ENCODE measurements around the gene TBL1XR1.
"Not testable (repeated sequence)": the region's sequence is repeated elsewhere in the genome, so short reads cannot be mapped to it uniquely, and the experiment has no call there.

TBL1XR1 gene

GRCh38 chr3:177182352-177182751 is 14.9 kb downstream of the TBL1XR1 start:
- DNase-seq (ENCODE audit: low read depth in 2 of 2) = no peak

- no peak for DNase-seq (ENCODE audit: low read depth in 2 of 2)
Measured at GRCh38 chr3:177181418-177181817, 15.9 kb downstream of the TBL1XR1 start.

DNA sequence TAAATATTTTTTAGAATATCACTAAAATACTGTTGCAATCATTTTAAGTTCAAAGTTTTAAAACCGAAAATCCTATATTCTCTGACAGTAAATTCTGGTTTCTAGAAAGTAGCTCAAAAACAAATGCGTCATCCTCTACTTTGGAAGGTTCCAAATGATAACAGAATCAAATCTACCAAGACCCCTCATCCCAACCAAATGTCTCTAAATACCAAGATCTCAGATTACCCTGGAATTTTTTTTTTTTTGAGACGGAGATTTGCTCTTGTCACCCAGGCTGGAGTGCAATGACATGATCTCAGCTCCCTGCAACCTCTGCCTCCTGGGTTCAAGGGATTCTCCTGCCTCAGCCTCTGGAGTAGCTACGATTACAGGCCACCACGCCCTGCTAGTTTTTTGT is 16.8 kb downstream of the TBL1XR1 start:
- no peak for DNase-seq (ENCODE audit: low read depth in 2 of 2)

DNA sequence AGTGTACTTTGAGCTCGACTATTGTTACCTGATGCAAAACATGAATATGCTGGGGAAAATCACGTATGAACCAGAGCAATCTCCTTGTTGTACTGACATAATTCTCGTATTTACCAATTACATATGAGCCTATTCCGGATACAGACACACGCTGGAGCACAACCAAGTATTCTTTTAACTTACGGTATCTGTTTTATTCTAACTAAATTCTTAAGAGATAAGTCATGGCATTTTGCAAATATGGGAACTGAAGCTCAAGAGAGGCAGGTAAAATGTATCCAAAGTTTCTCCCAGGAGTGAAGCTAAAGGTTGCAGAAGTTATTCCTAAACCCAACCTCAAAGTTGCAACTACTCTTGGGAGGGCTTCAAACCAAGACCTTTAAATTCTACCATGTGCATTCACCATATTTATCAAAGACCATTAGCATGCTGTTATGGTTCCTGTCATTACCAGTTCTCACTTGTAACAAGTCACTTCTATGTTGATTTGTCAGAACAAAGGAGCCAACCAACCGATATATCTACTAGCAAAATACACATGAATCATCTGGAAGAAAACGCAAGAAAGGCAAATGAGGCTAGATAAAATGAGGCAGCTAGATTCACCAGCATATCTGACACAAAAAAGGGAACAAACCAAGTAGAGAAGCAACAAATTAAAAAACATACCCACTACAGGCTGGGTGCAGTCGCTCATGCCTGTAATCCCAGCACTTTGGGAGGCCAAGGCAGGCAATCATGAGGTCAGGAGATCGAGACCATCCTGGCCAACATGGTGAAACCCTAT is 17.8 kb downstream of the TBL1XR1 start:
- DNase-seq (ENCODE audit: low read depth in 2 of 2) = no peak

DNA sequence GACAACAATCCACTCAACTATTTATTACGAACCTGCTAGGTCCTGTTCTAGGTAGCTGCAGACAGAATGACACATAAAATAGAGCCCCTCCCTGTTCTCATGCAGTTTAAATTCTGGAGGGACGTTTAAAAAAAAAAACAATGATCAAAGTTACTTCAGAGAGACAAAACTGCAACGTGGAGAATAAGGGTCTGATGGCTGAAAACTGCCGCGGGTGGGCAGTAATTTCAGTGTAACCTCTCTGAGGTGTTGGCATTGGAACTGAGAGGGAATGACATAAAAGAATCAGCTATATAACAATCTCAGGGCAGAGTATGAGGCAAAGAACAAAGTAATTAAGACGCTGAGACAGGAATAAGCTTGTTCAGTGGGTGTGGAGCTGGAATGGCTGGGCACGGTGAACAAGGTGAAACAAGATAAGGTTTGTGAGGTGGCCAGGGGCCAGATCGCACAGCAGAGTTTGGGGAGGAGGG is 19.5 kb downstream of the TBL1XR1 start:
- no peak for DNase-seq (ENCODE audit: low read depth in 2 of 2)

GRCh38 chr3:177174607-177175170 is 22.6 kb downstream of the TBL1XR1 start:
- DNase-seq (ENCODE audit: low read depth in 2 of 2) = no peak

GRCh38 chr3:177169936-177170722 is 27.2 kb downstream of the TBL1XR1 start:
- no peak for DNase-seq (ENCODE audit: low read depth in 2 of 2)

DNA sequence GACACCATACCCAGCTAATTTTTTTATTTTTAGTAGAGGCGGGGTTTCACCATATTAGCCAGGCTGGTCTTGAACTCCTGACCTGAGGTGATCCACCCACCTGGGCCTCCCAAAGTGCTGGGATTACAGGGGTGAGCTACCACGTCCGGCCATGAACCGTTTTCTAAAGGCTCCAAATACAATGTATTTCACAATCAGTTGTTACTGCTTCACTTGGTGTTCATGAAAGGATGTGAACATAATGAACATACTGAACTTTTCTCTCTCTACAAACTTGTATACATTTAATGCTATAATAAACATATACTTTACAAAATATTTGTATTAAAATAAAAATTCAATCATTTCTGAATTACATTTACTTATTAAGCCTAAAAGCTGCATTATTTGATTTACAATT is 28.9 kb downstream of the TBL1XR1 start:
- no peak for DNase-seq (ENCODE audit: low read depth in 2 of 2)

- DNase-seq (ENCODE audit: low read depth in 2 of 2) = no peak
Measured at GRCh38 chr3:177162742-177163141, 34.5 kb downstream of the TBL1XR1 start.

DNA sequence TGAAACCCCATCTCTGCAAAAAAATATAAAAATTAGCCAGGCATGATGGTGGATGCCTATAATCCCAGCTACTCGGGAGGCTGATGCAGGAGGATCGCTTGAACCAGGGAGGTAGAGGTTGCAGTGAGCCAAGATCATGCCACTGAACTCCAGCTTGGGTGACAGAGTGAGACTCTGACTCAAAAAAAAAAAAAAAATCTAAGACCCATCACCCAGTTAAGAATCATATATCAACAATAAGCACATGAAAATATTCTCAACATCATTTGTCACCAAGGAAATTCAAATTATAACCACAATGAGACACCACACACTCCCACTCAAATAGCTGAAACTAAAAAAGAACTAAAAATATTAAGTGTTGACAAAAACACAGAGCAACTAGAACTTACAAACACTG is 35.7 kb downstream of the TBL1XR1 start:
- not testable (repeated sequence) for DNase-seq (ENCODE audit: low read depth in 2 of 2)

- no peak for DNase-seq (ENCODE audit: low read depth in 2 of 2)
Measured at GRCh38 chr3:177158461-177158860, 38.8 kb downstream of the TBL1XR1 start.

GRCh38 chr3:177157492-177157891 is 39.8 kb downstream of the TBL1XR1 start:
- no peak for DNase-seq (ENCODE audit: low read depth in 2 of 2)

- DNase-seq (ENCODE audit: low read depth in 2 of 2) = no peak
Measured at GRCh38 chr3:177154733-177155132, 42.5 kb downstream of the TBL1XR1 start.

GRCh38 chr3:177150970-177151627 is 46.2 kb downstream of the TBL1XR1 start:
- no peak for DNase-seq (ENCODE audit: low read depth in 2 of 2)

DNA sequence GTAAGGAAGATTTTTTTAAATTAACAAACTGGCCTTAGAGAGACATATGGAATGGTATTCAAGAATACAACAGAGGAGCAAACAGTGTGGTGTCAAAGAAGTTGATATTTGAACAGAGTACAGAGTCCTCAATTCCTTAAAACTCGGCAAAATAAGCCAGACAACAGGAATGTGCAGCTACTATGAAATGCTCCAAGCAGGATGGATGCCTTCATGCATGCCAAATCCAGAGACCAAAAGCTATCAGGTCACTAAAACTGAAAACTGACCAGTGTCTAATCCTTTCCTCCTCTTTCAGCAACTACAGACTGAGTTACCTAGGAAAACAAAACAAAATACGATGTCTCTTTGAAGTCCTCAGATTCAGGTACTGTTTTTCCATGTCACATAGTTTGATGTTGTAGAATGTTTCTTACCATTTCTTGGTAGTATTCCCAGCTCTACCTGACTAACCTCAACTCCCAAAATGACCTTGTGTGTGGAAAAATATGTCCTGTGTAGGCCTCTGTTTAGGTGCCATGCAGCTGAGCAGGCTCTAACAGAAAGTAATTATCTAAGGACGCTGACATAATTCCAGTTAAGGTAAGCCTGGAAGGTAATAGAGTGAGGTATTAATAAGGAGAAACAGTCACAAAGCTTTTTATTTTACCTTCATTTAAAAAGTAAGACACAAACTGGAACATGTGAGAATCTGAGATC is 46.9 kb downstream of the TBL1XR1 start:
- DNase-seq (ENCODE audit: low read depth in 2 of 2) = no peak

GRCh38 chr3:177149106-177149505 is 48.2 kb downstream of the TBL1XR1 start:
- DNase-seq (ENCODE audit: low read depth in 2 of 2) = no peak

DNA sequence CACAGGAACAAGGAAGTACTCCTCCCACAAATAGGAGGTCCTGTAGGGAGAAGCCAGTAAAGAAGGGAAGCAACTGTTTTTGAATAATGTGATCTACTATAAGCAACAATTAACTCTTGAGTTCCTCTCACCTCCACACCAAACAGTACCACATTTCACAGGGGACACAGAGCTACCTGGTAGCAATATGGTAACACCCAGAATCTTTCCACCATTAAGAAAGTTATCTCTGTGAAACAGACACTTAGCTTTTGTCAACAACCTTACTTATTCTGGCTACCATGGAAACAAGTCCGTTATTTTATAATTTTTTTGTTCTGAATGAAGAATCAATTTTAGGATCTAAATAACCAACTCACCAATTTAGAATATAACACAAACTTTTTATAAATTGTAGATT is 49.5 kb downstream of the TBL1XR1 start:
- no peak for DNase-seq (ENCODE audit: low read depth in 2 of 2)

- DNase-seq (ENCODE audit: low read depth in 2 of 2) = no peak
Measured at GRCh38 chr3:177146646-177147045, 50.6 kb downstream of the TBL1XR1 start.

- no peak for DNase-seq (ENCODE audit: low read depth in 2 of 2)
Measured at GRCh38 chr3:177145954-177146353, 51.3 kb downstream of the TBL1XR1 start.

DNA sequence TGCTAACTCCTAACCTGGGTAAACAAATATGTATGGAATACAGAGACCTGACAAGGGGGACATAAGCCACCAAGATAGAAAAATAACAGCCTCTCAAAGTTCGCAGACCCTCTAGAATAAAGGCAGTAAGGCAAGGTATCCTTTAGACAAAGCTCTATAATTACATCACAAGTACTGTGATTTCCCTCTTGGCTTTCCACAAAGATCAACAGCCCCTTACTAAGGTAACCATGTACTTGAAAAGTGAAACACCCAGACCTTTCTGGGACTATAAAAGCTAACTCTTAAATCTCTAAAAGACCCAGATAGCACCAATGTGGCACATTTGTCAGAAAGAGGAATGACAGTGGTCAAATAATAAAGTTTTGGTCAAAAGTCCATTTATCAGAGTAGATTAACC is 51.9 kb downstream of the TBL1XR1 start:
- no peak for DNase-seq (ENCODE audit: low read depth in 2 of 2)

- DNase-seq (ENCODE audit: low read depth in 2 of 2) = no peak
Measured at GRCh38 chr3:177144922-177145321, 52.4 kb downstream of the TBL1XR1 start.
